Neural progenitor cell (in vitro differentiated cells): ENCODE data around the gene COL4A2.

Experiments
- CTCF ChIP-seq: fragments of 200-600 bp; sonication (generic); IDR thresholded peaks from 2 replicates; pipeline ENCODE4 v1.5.1; 2017; ENCODE audit warnings: antibody characterized with exemption, mild to moderate bottlenecking
- EZH2phosphoT487 ChIP-seq: fragments of 200-600 bp; sonication (generic); IDR thresholded peaks from 2 replicates; pipeline ENCODE4 v1.6.1; 2017; ENCODE audit warnings: antibody characterized with exemption

- TF ChIP-seq EZH2phosphoT487 (no peak), CTCF (no peak)
Measured at GRCh38 chr13:110361365-110361911, 54.4 kb downstream of the COL4A2 start.
